A549 (cell line): ENCODE data around the gene GGA2. TPM values are rescaled to one million over a fixed set of nuclear protein-coding genes. Genes with fewer than 3 reads are reported as not detected.

Experiments used
- ATAC-seq, 2 experiments: fragments of 200-7000 bp in 1 of 2; fragments of >200 bp in 1 of 2; cut with Nextera tagmentation in 1 of 2; cut with Tn5 transposase in 1 of 2; 3 replicates each; pipeline versions ENCODE4 v1.8.0 to v1.9.1; 2018 to 2020; ENCODE audit warnings: mild to moderate bottlenecking in 1 of 2, moderate library complexity in 1 of 2
- CTCF ChIA-PET: fragments of 300-600 bp; sonication (Branson Sonifier 250); formaldehyde crosslinking; extraction: SDS; loops from one replicate; lab custom pipeline; 2021; ENCODE audit warnings: antibody characterized with exemption, inconsistent platforms; lab: Yijun Ruan, JAX
- POLR2A ChIA-PET: fragments of 350-600 bp; formaldehyde crosslinking; extraction: SDS; loops from one replicate; lab custom pipeline; 2021; ENCODE audit warnings: antibody characterized with exemption, inconsistent platforms; lab: Yijun Ruan, JAX
- DNase-seq, 2 experiments: peaks; one replicate each; pipeline versions ENCODE4 v3.0.0 to v3.0.0-alpha.2; 2011 to 2016; ENCODE audit warnings: low read depth in 1 of 2, low spot score in 1 of 2
- FAIRE-seq: peaks from 2 replicates; lab custom pipeline; 2011; peaks lifted over from hg19 to GRCh38; lab: Jason Lieb, UNC
- H3K27ac ChIP-seq, 2 experiments: fragments of >200 bp; sonication (Bioruptor Twin); formaldehyde crosslinking; 3 replicates each; pipeline ENCODE4 v1.5.1; 2016 to 2017
- H3K4me1 ChIP-seq: fragments of >200 bp; sonication (Bioruptor Twin); formaldehyde crosslinking; 3 replicates; pipeline ENCODE4 v1.6.1; 2016
- H3K4me2 ChIP-seq: fragments of >200 bp; sonication (Bioruptor Twin); formaldehyde crosslinking; 3 replicates; pipeline ENCODE4 v1.6.1; 2016
- H3K4me3 ChIP-seq: fragments of >200 bp; sonication (Bioruptor Twin); formaldehyde crosslinking; 3 replicates; pipeline ENCODE4 v1.5.1; 2016
- H3K9me3 ChIP-seq: fragments of >200 bp; sonication (Bioruptor Twin); formaldehyde crosslinking; 3 replicates; pipeline ENCODE4 v1.6.1; 2016
- BHLHE40 ChIP-seq: IDR thresholded peaks from 2 replicates; pipeline ENCODE4 v1.6.1; 2012; ENCODE audit warnings: low read depth, low read length, inconsistent platforms
- CBX8 ChIP-seq: fragments of 200-600 bp; sonication (generic); IDR thresholded peaks from 2 replicates; pipeline ENCODE4 v1.6.1; 2016
- CHD2 ChIP-seq: fragments of 150-350 bp; IDR thresholded peaks from 2 replicates; pipeline ENCODE4 v1.6.1; 2014; ENCODE audit warnings: low read length; ENCODE audit not compliant: partially characterized antibody
- CHD4 ChIP-seq: fragments of 200-600 bp; sonication (generic); IDR thresholded peaks from 2 replicates; pipeline ENCODE4 v1.6.1; 2016; ENCODE audit warnings: antibody characterized with exemption, mild to moderate bottlenecking, borderline replicate concordance
- CTCF ChIP-seq: fragments of >200 bp; sonication (Bioruptor Twin); formaldehyde crosslinking; IDR thresholded peaks from 3 replicates; pipeline ENCODE4 v1.5.1; 2016
- E2F6 ChIP-seq: IDR thresholded peaks from 2 replicates; pipeline ENCODE4 v1.6.1; 2012; ENCODE audit warnings: low read depth, borderline replicate concordance
- EHF ChIP-seq: fragments of 250-450 bp; sonication (Bioruptor Pico); IDR thresholded peaks from 2 replicates; pipeline ENCODE4 v1.5.0; 2020; ENCODE audit warnings: mild to moderate bottlenecking
- ELK1 ChIP-seq: fragments of 150-350 bp; IDR thresholded peaks from 2 replicates; pipeline ENCODE4 v1.6.1; 2014; ENCODE audit warnings: low read depth, mild to moderate bottlenecking, low read length
- EP300 ChIP-seq, 2 experiments: fragments of >200 bp; sonication (Bioruptor Twin); formaldehyde crosslinking; IDR thresholded peaks; 2 replicates in 1 of 2; 3 replicates in 1 of 2; pipeline ENCODE4 v1.6.1; 2016 to 2017
- ESRRA ChIP-seq: fragments of 150-350 bp; IDR thresholded peaks from 2 replicates; pipeline ENCODE4 v1.6.1; 2014; ENCODE audit warnings: mild to moderate bottlenecking, low read length, borderline replicate concordance
- FOXS1 ChIP-seq: fragments of 250-450 bp; sonication (Bioruptor Pico); IDR thresholded peaks from 2 replicates; pipeline ENCODE4 v1.5.0; 2020; ENCODE audit warnings: mild to moderate bottlenecking, moderate library complexity
- HEYL ChIP-seq: fragments of 250-450 bp; sonication (Bioruptor Pico); IDR thresholded peaks from 2 replicates; pipeline ENCODE4 v1.8.0; 2021; ENCODE audit warnings: mild to moderate bottlenecking, moderate library complexity
- JUN ChIP-seq, 2 experiments: fragments of >200 bp; sonication (Bioruptor Twin); formaldehyde crosslinking; IDR thresholded peaks; 2 replicates in 1 of 2; 3 replicates in 1 of 2; pipeline ENCODE4 v1.6.1; 2016 to 2017
- KDM5A ChIP-seq: fragments of 200-600 bp; sonication (generic); IDR thresholded peaks from 2 replicates; pipeline ENCODE4 v1.6.1; 2016; ENCODE audit warnings: antibody characterized with exemption, mild to moderate bottlenecking
- MAFK ChIP-seq: fragments of 450-650 bp; IDR thresholded peaks from 2 replicates; pipeline ENCODE4 v1.6.1; 2014; ENCODE audit not compliant: partially characterized antibody
- MAX ChIP-seq: IDR thresholded peaks from 2 replicates; pipeline ENCODE4 v1.6.1; 2012
- MAZ ChIP-seq: fragments of 150-350 bp; IDR thresholded peaks from 2 replicates; pipeline ENCODE4 v1.6.1; 2014; ENCODE audit warnings: antibody characterized with exemption, low read depth, low read length, borderline replicate concordance
- NPAS2 ChIP-seq: fragments of 250-450 bp; sonication (Bioruptor Pico); IDR thresholded peaks from 2 replicates; pipeline ENCODE4 v1.8.0; 2022; ENCODE audit warnings: mild to moderate bottlenecking, moderate library complexity, borderline replicate concordance
- NR3C1 ChIP-seq: fragments of >200 bp; sonication (Bioruptor Twin); formaldehyde crosslinking; IDR thresholded peaks from 3 replicates; pipeline ENCODE4 v1.6.1; 2017
- PHF8 ChIP-seq: fragments of 200-600 bp; sonication (generic); IDR thresholded peaks from 2 replicates; pipeline ENCODE4 v1.6.1; 2016; ENCODE audit warnings: low read depth, mild to moderate bottlenecking, antibody characterized with exemption, moderate library complexity, borderline replicate concordance
- POLR2A ChIP-seq: IDR thresholded peaks from 2 replicates; pipeline ENCODE4 v1.6.1; 2012; ENCODE audit warnings: mild to moderate bottlenecking, low read length
- POLR2AphosphoS2 ChIP-seq: conservative IDR thresholded peaks from 2 replicates; pipeline ENCODE4 v1.6.1; 2012; ENCODE audit warnings: low read length, improper control_type of control experiment, inconsistent platforms
- RARB ChIP-seq: fragments of 250-450 bp; sonication (Bioruptor Pico); IDR thresholded peaks from 2 replicates; pipeline ENCODE4 v1.8.0; 2021; ENCODE audit warnings: mild to moderate bottlenecking, moderate library complexity
- RCOR1 ChIP-seq: fragments of 150-350 bp; IDR thresholded peaks from 2 replicates; pipeline ENCODE4 v1.6.1; 2014; ENCODE audit warnings: antibody characterized with exemption, low read length, low read depth
- RNF2 ChIP-seq: fragments of 200-600 bp; sonication (generic); IDR thresholded peaks from 2 replicates; pipeline ENCODE4 v1.6.1; 2016; ENCODE audit warnings: low read depth, mild to moderate bottlenecking, antibody characterized with exemption, moderate library complexity, borderline replicate concordance
- TFCP2L1 ChIP-seq: fragments of 250-450 bp; sonication (Bioruptor Pico); IDR thresholded peaks from 2 replicates; pipeline ENCODE4 v1.5.0; 2021; ENCODE audit warnings: mild to moderate bottlenecking
- ZC3H11A ChIP-seq: fragments of 450-650 bp; IDR thresholded peaks from 2 replicates; pipeline ENCODE4 v1.6.1; 2014; ENCODE audit warnings: antibody characterized with exemption, mild to moderate bottlenecking
- ZSCAN20 ChIP-seq: fragments of 250-450 bp; sonication (Bioruptor Pico); IDR thresholded peaks from 2 replicates; pipeline ENCODE4 v1.8.0; 2022; ENCODE audit warnings: mild to moderate bottlenecking, moderate library complexity
- WGBS: methylation state at CpG from one replicate; pipeline ENCODE4 v1.1.6; 2017; ENCODE audit errors: missing lambda C conversion rate; 5-methylcytosine and 5-hydroxymethylcytosine counted together
- polyA plus RNA-seq, 4 experiments: library from polyadenylated mRNA; depleted of rRNA in 3 of 4; stranded (reverse); fragments of >200 nt; fragmentation: RNase III in 1 of 4; extraction: RNeasy Plus Mini Kit Qiagen cat#74134 plus additional on column Dnase treatment in 1 of 4; gene quantifications; 2 replicates in 3 of 4; 3 replicates in 1 of 4; pipeline ENCODE4 v1.2.3, GENCODE V29; 2011 to 2017
- TF ChIP-seq, protein P1 (sequence below): fragments of 450-650 bp; IDR thresholded peaks from 2 replicates; pipeline ENCODE4 v1.6.1; 2014; ENCODE audit warnings: antibody characterized with exemption
- TF ChIP-seq, protein P2 (sequence below): fragments of 250-450 bp; sonication (Bioruptor Pico); IDR thresholded peaks from 2 replicates; pipeline ENCODE4 v1.5.0; 2021; ENCODE audit warnings: mild to moderate bottlenecking, moderate library complexity, borderline replicate concordance
- TF ChIP-seq, protein P3 (sequence below): fragments of >200 bp; sonication (Bioruptor Twin); formaldehyde crosslinking; IDR thresholded peaks from 3 replicates; pipeline ENCODE4 v1.6.1; 2016

GGA2 gene
- polyA plus RNA-seq, 2 of the 4 experiments (the other 2 are of a cell fraction) = 33.1 to 57.9 TPM

DNA sequence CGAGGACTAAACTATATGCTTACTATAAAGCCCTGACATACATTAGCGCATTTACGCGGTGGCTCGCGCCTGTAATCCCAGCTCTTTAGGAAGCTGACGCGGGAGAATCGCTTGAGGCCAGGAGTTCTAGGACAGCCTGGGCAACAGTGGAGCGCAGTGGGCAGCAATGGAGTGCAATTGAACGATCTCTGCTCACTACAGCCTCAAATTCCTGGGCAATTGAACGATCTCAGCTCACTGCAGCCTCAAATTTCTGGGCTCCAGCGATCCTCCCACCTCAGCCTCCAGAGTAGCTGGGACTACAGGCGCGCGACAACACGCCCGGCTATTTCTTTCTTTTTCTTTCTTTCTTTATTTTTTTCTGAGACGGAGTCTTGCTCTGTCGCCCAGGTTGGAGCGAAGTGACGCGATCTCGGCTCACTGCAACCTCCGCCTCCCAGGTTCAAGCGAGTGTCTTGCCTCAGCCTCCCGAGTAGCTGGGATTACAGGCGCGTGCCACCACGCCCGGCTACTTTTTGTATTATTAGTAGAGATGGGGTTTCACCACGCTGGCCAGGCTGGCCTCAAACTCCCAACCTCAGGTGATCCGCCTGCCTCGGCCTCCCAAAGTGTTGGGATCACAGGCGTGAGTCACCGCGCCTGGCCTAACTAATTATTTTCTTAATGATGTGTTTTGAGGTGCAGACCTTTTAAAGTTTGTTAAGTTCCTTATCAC lies 56.8 kb downstream of the GGA2 start:
- peak; percentile 61 to 65 for ATAC-seq

DNA sequence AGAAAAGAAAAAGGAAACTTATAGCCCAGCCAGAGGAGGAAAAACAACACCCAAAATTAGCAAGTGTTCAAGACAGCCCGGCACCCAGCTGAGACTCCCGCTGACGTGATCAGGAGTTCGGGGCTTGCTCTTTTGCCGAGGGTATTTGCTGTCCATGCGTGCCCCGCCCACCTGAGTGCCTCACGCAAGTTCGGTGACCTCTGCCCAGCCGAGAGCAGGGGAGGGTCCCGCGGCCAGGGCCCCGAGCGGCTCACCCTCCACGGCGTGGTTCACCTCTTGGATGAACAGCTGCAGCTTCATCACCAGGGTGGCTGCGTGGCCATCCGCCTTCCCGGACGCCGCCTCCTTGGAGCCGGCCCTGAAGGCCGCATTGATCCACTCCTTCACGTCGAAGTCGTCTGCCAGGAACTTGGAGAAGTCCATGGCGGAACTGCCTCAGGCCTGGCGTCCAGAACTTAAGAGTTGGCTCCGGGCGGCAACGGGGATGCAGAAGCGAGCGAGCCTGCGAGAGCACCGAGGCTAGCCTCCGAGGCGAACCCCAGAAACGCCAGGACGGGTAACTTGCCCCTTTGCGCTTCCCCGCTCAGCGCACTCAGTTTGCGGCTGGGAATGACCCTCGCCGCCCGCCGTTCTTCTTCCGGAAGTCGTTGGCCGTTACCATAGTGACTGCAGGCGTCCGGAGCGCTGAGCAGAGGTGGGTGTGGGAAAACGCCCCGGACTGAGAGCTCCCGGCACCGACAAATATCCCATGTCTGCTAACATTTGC lies 57.5 kb downstream of the GGA2 start, which contains the start of gene COG7:
COG7 (minus strand) TSS at position 618 of the 766 bp plus-strand sequence; CDS start at position 423, 195 bp downstream.
- ATAC-seq (peak; percentile 94 to 96), DNase-seq (peak; percentile 76 to 89), FAIRE-seq (no peak)
- ChIA-PET POLR2A (interaction anchor here (0.5 to 1.0 kb wide), 4 partner anchors 12 to 86 kb away, joined by 3 to 9 read pairs (median 4); no protein-coding TSS in a partner anchor), CTCF (interaction anchor here (0.9 to 12.2 kb wide), 3 partner anchors 18 to 105 kb away, joined by 3 to 120 read pairs (median 3); partner anchors contain the start of gene UBFD1)
- Histone ChIP-seq H3K4me2 (peak within 1 kb of the TSS; percentile 76), H3K27ac (peak within 1 kb of the TSS; percentile 84 to 95), H3K9me3 (no peaks in the 10 kb centered on the region), H3K4me3 (peak within 1 kb of the TSS; percentile 62), H3K4me1 (peaks cover 12% of the 10 kb centered on the region; the same call in 1 of the 3 replicates)
- 0% methylated on average over 34 of the region's 57 CpGs for WGBS
- TF ChIP-seq, protein P1, sequence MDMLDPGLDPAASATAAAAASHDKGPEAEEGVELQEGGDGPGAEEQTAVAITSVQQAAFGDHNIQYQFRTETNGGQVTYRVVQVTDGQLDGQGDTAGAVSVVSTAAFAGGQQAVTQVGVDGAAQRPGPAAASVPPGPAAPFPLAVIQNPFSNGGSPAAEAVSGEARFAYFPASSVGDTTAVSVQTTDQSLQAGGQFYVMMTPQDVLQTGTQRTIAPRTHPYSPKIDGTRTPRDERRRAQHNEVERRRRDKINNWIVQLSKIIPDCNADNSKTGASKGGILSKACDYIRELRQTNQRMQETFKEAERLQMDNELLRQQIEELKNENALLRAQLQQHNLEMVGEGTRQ = no peak
- TF ChIP-seq POLR2A (peak; percentile 65), MAFK (no peak), CHD2 (no peak), ZSCAN20 (CRISPR knock-in tag) (no peak), CBX8 (no peak), CTCF (no peak), FOXS1 (no peak), TFCP2L1 (CRISPR knock-in tag) (no peak), PHF8 (peak; percentile 93), JUN (IDR thresholded peaks at IDR 0.05) (peak in 1 of 2 experiments; percentile 86; a peak in 4 of 5 replicates), KDM5A (no peak), MAZ (no peak)
- TF ChIP-seq, protein P2, sequence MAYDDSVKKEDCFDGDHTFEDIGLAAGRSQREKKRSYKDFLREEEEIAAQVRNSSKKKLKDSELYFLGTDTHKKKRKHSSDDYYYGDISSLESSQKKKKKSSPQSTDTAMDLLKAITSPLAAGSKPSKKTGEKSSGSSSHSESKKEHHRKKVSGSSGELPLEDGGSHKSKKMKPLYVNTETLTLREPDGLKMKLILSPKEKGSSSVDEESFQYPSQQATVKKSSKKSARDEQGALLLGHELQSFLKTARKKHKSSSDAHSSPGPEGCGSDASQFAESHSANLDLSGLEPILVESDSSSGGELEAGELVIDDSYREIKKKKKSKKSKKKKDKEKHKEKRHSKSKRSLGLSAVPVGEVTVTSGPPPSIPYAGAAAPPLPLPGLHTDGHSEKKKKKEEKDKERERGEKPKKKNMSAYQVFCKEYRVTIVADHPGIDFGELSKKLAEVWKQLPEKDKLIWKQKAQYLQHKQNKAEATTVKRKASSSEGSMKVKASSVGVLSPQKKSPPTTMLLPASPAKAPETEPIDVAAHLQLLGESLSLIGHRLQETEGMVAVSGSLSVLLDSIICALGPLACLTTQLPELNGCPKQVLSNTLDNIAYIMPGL (CRISPR knock-in tag) = no peak

More for the DNA sequence above, 56.8 kb downstream of the GGA2 start:
- FAIRE-seq (no peak), DNase-seq (no peak)
- Histone ChIP-seq H3K4me1 (peaks cover 7% of the 10 kb centered on the region; the same call in 1 of the 3 replicates), H3K27ac (peak overlapping the region; percentile 84 to 95), H3K4me3 (peak overlapping the region; percentile 62), H3K4me2 (peak overlapping the region; percentile 76), H3K9me3 (no peaks in the 10 kb centered on the region)
- 55% methylated on average over 37 of the region's 37 CpGs for WGBS
- POLR2A ChIA-PET = interaction anchor here (0.5 to 1.0 kb wide), 3 partner anchors 12 to 53 kb away, joined by 3 to 4 read pairs (median 3); no protein-coding TSS in a partner anchor
- TF ChIP-seq EHF (CRISPR knock-in tag) = no peak
- no peak for TF ChIP-seq CHD4
- no peak for TF ChIP-seq RNF2
- no peak for TF ChIP-seq NR3C1
- no peak for TF ChIP-seq KDM5A
- TF ChIP-seq POLR2AphosphoS2 = no peak
- TF ChIP-seq BHLHE40 = no peak
- TF ChIP-seq ZC3H11A = no peak
- TF ChIP-seq RCOR1 = no peak
- TF ChIP-seq HEYL (CRISPR knock-in tag) = no peak
- no peak for TF ChIP-seq E2F6
- no peak for TF ChIP-seq ELK1
- TF ChIP-seq EP300 (IDR thresholded peaks at IDR 0.05) = no peak
- TF ChIP-seq POLR2A = no peak
- no peak for TF ChIP-seq MAX
- no peak for TF ChIP-seq RARB (CRISPR knock-in tag)
- TF ChIP-seq, protein P3, sequence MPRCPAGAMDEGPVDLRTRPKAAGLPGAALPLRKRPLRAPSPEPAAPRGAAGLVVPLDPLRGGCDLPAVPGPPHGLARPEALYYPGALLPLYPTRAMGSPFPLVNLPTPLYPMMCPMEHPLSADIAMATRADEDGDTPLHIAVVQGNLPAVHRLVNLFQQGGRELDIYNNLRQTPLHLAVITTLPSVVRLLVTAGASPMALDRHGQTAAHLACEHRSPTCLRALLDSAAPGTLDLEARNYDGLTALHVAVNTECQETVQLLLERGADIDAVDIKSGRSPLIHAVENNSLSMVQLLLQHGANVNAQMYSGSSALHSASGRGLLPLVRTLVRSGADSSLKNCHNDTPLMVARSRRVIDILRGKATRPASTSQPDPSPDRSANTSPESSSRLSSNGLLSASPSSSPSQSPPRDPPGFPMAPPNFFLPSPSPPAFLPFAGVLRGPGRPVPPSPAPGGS = no peak
- no peak for TF ChIP-seq NPAS2 (CRISPR knock-in tag)
- TF ChIP-seq ESRRA = no peak
- TF ChIP-seq, all 56 proteins: peak for 0
- CTCF ChIA-PET = interaction anchor here (0.6 to 12.2 kb wide), 4 partner anchors 19 to 1078 kb away, joined by 3 to 120 read pairs (median 4); partner anchors contain the start of genes SCNN1G and UBFD1
